ENCODE measurements around the gene PCDHB9.
"Not testable (repeated sequence)": the region's sequence is repeated elsewhere in the genome, so short reads cannot be mapped to it uniquely, and the experiment has no call there.

Gene PCDHB9

GRCh38 chr5:141186897-141187512, at the start of gene PCDHB9:
Gene PCDHB9, plus strand, starts transcription at chr5:141187161. Its CDS starts 158 bp downstream, at chr5:141187319.
- peak; percentile 29 for DNase-seq (ENCODE audit: low spot score)
- peak; percentile 5 for FAIRE-seq

GRCh38 chr5:141137346-141137745, 49.6 kb upstream of the PCDHB9 start:
- FAIRE-seq; DNase-seq (ENCODE audit: low spot score): not testable (repeated sequence)

- DNase-seq (ENCODE audit: low spot score) = peak; percentile 20
- no peak for FAIRE-seq
Observed at GRCh38 chr5:141149812-141150211, 37.1 kb upstream of the PCDHB9 start, which contains the start of gene PCDHB6. Gene PCDHB6, plus strand, starts transcription at chr5:141150057. Its CDS starts 201 bp downstream, at chr5:141150258.

- DNase-seq (ENCODE audit: low spot score) (no peak), FAIRE-seq (no peak)
Observed at GRCh38 chr5:141150224-141150992, 36.6 kb upstream of the PCDHB9 start.

GRCh38 chr5:141150993-141151325, 36.0 kb upstream of the PCDHB9 start:
- FAIRE-seq (no peak), DNase-seq (ENCODE audit: low spot score) (no peak)

- DNase-seq (ENCODE audit: low spot score); FAIRE-seq: not testable (repeated sequence)
Observed at GRCh38 chr5:141151632-141152031, 35.3 kb upstream of the PCDHB9 start.

GRCh38 chr5:141152096-141152495, 34.9 kb upstream of the PCDHB9 start:
- not testable (repeated sequence) for DNase-seq (ENCODE audit: low spot score); FAIRE-seq

GRCh38 chr5:141155540-141156374, 31.2 kb upstream of the PCDHB9 start:
- no peak for FAIRE-seq
- peak; percentile 31 for DNase-seq (ENCODE audit: low spot score)

- not testable (repeated sequence) for FAIRE-seq; DNase-seq (ENCODE audit: low spot score)
Observed at GRCh38 chr5:141157356-141157755, 29.6 kb upstream of the PCDHB9 start.

- DNase-seq (ENCODE audit: low spot score); FAIRE-seq: not testable (repeated sequence)
Observed at GRCh38 chr5:141157901-141158300, 29.1 kb upstream of the PCDHB9 start.

GRCh38 chr5:141172381-141173204, 14.4 kb upstream of the PCDHB9 start, which contains the start of gene PCDHB7:
Gene PCDHB7, plus strand, starts transcription at chr5:141172644. Its CDS starts 192 bp downstream, at chr5:141172836.
- no peak for FAIRE-seq
- peak; percentile 10 for DNase-seq (ENCODE audit: low spot score)

- FAIRE-seq; DNase-seq (ENCODE audit: low spot score): not testable (repeated sequence)
Observed at GRCh38 chr5:141174291-141175104, 12.5 kb upstream of the PCDHB9 start.

- FAIRE-seq = no peak
Observed at GRCh38 chr5:141175933-141176332, 11.0 kb upstream of the PCDHB9 start.

GRCh38 chr5:141177577-141178191, 9.3 kb upstream of the PCDHB9 start, which contains the start of gene PCDHB8:
Gene PCDHB8, plus strand, starts transcription at chr5:141177790. Its CDS starts 245 bp downstream, at chr5:141178035.
- peak; percentile 44 for DNase-seq (ENCODE audit: low spot score)
- not testable (repeated sequence) for FAIRE-seq

More at GRCh38 chr5:141175933-141176332, 11.0 kb upstream of the PCDHB9 start:
- no peak for DNase-seq (ENCODE audit: low spot score)

GRCh38 chr5:141179371-141179770, 7.6 kb upstream of the PCDHB9 start:
- not testable (repeated sequence) for FAIRE-seq

GRCh38 chr5:141179876-141180275, 7.1 kb upstream of the PCDHB9 start:
- DNase-seq (ENCODE audit: low spot score); FAIRE-seq: not testable (repeated sequence)

More at GRCh38 chr5:141179371-141179770, 7.6 kb upstream of the PCDHB9 start:
- not testable (repeated sequence) for DNase-seq (ENCODE audit: low spot score)

- DNase-seq (ENCODE audit: low spot score) = no peak
- FAIRE-seq = no peak
Observed at GRCh38 chr5:141180313-141180712, 6.6 kb upstream of the PCDHB9 start.

- FAIRE-seq (no peak), DNase-seq (ENCODE audit: low spot score) (no peak)
Observed at GRCh38 chr5:141182248-141182647, 4.7 kb upstream of the PCDHB9 start, which contains the start of gene PCDHB16. Gene PCDHB16, plus strand, starts transcription at chr5:141182387. Its CDS starts 173 bp downstream, at chr5:141182560.
